K562 (cell line): ENCODE results near the gene EIF1B. TPM values are rescaled to one million over a fixed set of nuclear protein-coding genes. Genes with fewer than 3 reads are reported as not detected.

ENCODE experiments used
- ATF4 ChIP-seq: fragments of 450-650 bp; formaldehyde crosslinking; IDR thresholded peaks from 2 replicates; pipeline ENCODE4 v1.4.0; 2022; ENCODE audit warnings: mild to moderate bottlenecking, moderate library complexity
- BRD4 ChIP-seq: fragments of 200-600 bp; sonication (generic); IDR thresholded peaks from 2 replicates; pipeline ENCODE4 v1.6.1; 2017; ENCODE audit warnings: inconsistent platforms
- CBFA2T3 ChIP-seq: fragments of 450-650 bp; IDR thresholded peaks from 2 replicates; pipeline ENCODE4 v1.6.1; 2017
- CCAR2 ChIP-seq: fragments of 200-400 bp; formaldehyde crosslinking; IDR thresholded peaks from 2 replicates; pipeline ENCODE4 v1.6.1; 2017; ENCODE audit warnings: mild to moderate bottlenecking, low read depth, low read length
- CHD1 ChIP-seq: fragments of 200-600 bp; sonication (generic); IDR thresholded peaks from one replicate; pipeline ENCODE4 v1.6.1; 2012; ENCODE audit warnings: mild to moderate bottlenecking, moderate library complexity, low read length, inconsistent platforms
- CTBP1 ChIP-seq: fragments of 450-650 bp; IDR thresholded peaks from 2 replicates; pipeline ENCODE4 v1.6.1; 2016; ENCODE audit warnings: borderline replicate concordance
- CXXC5 ChIP-seq: fragments of 250-450 bp; sonication (Bioruptor Pico); IDR thresholded peaks from 2 replicates; pipeline ENCODE4 v1.8.0; 2022; ENCODE audit warnings: inconsistent platforms, mild to moderate bottlenecking, moderate library complexity
- DIDO1 ChIP-seq: fragments of 450-650 bp; IDR thresholded peaks from 2 replicates; pipeline ENCODE4 v1.6.1; 2016; ENCODE audit warnings: low read depth, missing biosample characterization, missing genetic modification characterization
- EP300 ChIP-seq: IDR thresholded peaks from 2 replicates; pipeline ENCODE4 v1.6.1; 2012; ENCODE audit warnings: low read length, improper control_type of control experiment
- FOXM1 ChIP-seq, 2 experiments: fragments of 450-650 bp in 1 of 2; sonication (generic) in 1 of 2; formaldehyde crosslinking in 1 of 2; IDR thresholded peaks; 2 replicates each; pipeline versions ENCODE4 v1.6.1 to v1.9.0; 2017 to 2022; ENCODE audit warnings: low read depth in 2 of 2, mild to moderate bottlenecking in 2 of 2, missing genetic modification reagents in 1 of 2, moderate library complexity in 1 of 2
- HDAC6 ChIP-seq: IDR thresholded peaks from 2 replicates; pipeline ENCODE4 v1.6.1; 2012; ENCODE audit warnings: low read depth, mild to moderate bottlenecking, control low read depth, inconsistent platforms, low read length, moderate library complexity
- HES1 ChIP-seq: fragments of 450-650 bp; IDR thresholded peaks from 2 replicates; pipeline ENCODE4 v1.6.1; 2016; ENCODE audit warnings: low read depth, mild to moderate bottlenecking, moderate library complexity
- LARP7 ChIP-seq: fragments of 450-650 bp; IDR thresholded peaks from 2 replicates; pipeline ENCODE4 v1.6.1; 2016
- MAX ChIP-seq: sonication (generic); formaldehyde crosslinking; IDR thresholded peaks from 2 replicates; pipeline ENCODE4 v1.9.0; 2022; ENCODE audit warnings: mild to moderate bottlenecking, missing genetic modification reagents
- MIER1 ChIP-seq: fragments of 450-650 bp; IDR thresholded peaks from 2 replicates; pipeline ENCODE4 v1.6.1; 2016; ENCODE audit warnings: antibody characterized with exemption, mild to moderate bottlenecking, low read depth
- PML ChIP-seq: IDR thresholded peaks from 2 replicates; pipeline ENCODE4 v1.6.1; 2012; ENCODE audit warnings: low read length, inconsistent platforms
- RBM14 ChIP-seq: fragments of 200-400 bp; formaldehyde crosslinking; IDR thresholded peaks from 2 replicates; pipeline ENCODE4 v1.6.1; 2018; ENCODE audit warnings: low read depth, mild to moderate bottlenecking, low read length, moderate library complexity, borderline replicate concordance; ENCODE audit not compliant: insufficient read depth
- RFX1 ChIP-seq: fragments of 450-650 bp; IDR thresholded peaks from 2 replicates; pipeline ENCODE4 v1.6.1; 2016; ENCODE audit warnings: mild to moderate bottlenecking, moderate library complexity
- TAF7 ChIP-seq: fragments of 450-650 bp; IDR thresholded peaks from 2 replicates; pipeline ENCODE4 v1.6.1; 2016; ENCODE audit warnings: missing genetic modification characterization, missing compliant biosample characterization
- TAF9B ChIP-seq: fragments of 450-650 bp; IDR thresholded peaks from 2 replicates; pipeline ENCODE4 v1.6.1; 2018; ENCODE audit warnings: mild to moderate bottlenecking; ENCODE audit not compliant: partially characterized antibody
- TCFL5 ChIP-seq: fragments of 250-450 bp; sonication (Bioruptor Pico); conservative IDR thresholded peaks from 2 replicates; pipeline ENCODE4 v1.6.1; 2021; ENCODE audit warnings: mild to moderate bottlenecking, moderate library complexity, matching md5 sums
- TEAD4 ChIP-seq, 2 experiments: sonication (generic) in 1 of 2; formaldehyde crosslinking in 1 of 2; IDR thresholded peaks; 2 replicates each; pipeline versions ENCODE4 v1.6.1 to v1.8.0; 2012 to 2022; ENCODE audit warnings: borderline replicate concordance in 1 of 2, inconsistent platforms in 1 of 2, low read length in 1 of 2, mild to moderate bottlenecking in 1 of 2, missing genetic modification reagents in 1 of 2
- XRCC3 ChIP-seq: fragments of 450-650 bp; IDR thresholded peaks from 2 replicates; pipeline ENCODE4 v1.6.1; 2017; ENCODE audit warnings: mild to moderate bottlenecking, moderate library complexity
- ZNF175 ChIP-seq: fragments of 200-800 bp; sonication (Bioruptor generic); IDR thresholded peaks from 2 replicates; pipeline ENCODE4 v1.6.1; 2016; ENCODE audit warnings: low read depth, mild to moderate bottlenecking, missing genetic modification characterization, missing compliant biosample characterization
- ZNF280B ChIP-seq: fragments of 250-450 bp; sonication (Bioruptor Pico); IDR thresholded peaks from 2 replicates; pipeline ENCODE4 v1.5.1; 2021; ENCODE audit warnings: mild to moderate bottlenecking
- ZNF384 ChIP-seq: IDR thresholded peaks from 2 replicates; pipeline ENCODE4 v1.6.1; 2012; ENCODE audit warnings: low read depth, low read length, improper control_type of control experiment
- ZNF707 ChIP-seq: fragments of 250-450 bp; sonication (Bioruptor Pico); conservative IDR thresholded peaks from 2 replicates; pipeline ENCODE4 v1.8.0; 2022; ENCODE audit warnings: inconsistent platforms, mild to moderate bottlenecking, moderate library complexity
- ZNF717 ChIP-seq: fragments of 250-450 bp; sonication (Bioruptor Pico); IDR thresholded peaks from 2 replicates; pipeline ENCODE4 v1.5.0; 2021
- polyA plus RNA-seq, 8 experiments: library from polyadenylated mRNA; depleted of rRNA in 4 of 8; stranded (reverse) in 5 of 8; unstranded in 3 of 8; fragments of >200 nt; fragmentation: Nextera tagmentation in 2 of 8; fragmentation: Illumina TruSeq in 1 of 8; extraction: Ambion mirVana in 2 of 8; extraction: Trizol in 1 of 8; gene quantifications; 2 replicates each; pipeline versions ENCODE4 v1.2.1 to v1.2.3, GENCODE V29; 2011 to 2014; ENCODE audit warnings: inconsistent platforms in 1 of 8, missing spikeins in 1 of 8
- total RNA-seq, 7 experiments: library from RNA; depleted of rRNA in 6 of 7; stranded (reverse); fragments of >200 nt in 6 of 7; fragmentation: Illumina TruSeq in 2 of 7; extraction: Trizol in 2 of 7; gene quantifications; 2 replicates each; pipeline versions ENCODE4 v1.2.1 to v1.2.3, GENCODE V29; 2011 to 2021; ENCODE audit warnings: low replicate concordance in 1 of 7

Gene EIF1B
- total and polyA plus RNA-seq, 9 of the 15 experiments (the other 6 are each of a cell fraction or from before 2014, with no cell fraction given): 18.1 to 184 (median 78.9) TPM

GRCh38 chr3:40336511-40337135, 27.1 kb downstream of the EIF1B start (continued):
- TF ChIP-seq ATF4 (no peak), MAX (CRISPR knock-in tag) (no peak), LARP7 (no peak), ZNF280B (CRISPR knock-in tag) (no peak), CCAR2 (no peak), TAF9B (peak; percentile 63), CBFA2T3 (peak; percentile 61), ZNF384 (no peak), EP300 (0 out of 2 replicates have a peak, but pooled peaks have one; percentile 47), HES1 (0 out of 2 replicates have a peak, but pooled peaks have one; percentile 46), XRCC3 (no peak), ZNF707 (CRISPR knock-in tag) (no peak), TCFL5 (CRISPR knock-in tag) (no peak), ZNF175 (CRISPR knock-in tag) (peak; percentile 51; the same call in 1 of the 2 replicates), TAF7 (tag) (no peak), RBM14 (no peak), ZNF717 (no peak), CXXC5 (CRISPR knock-in tag) (peak; percentile 13; the same call in 1 of the 2 replicates), RFX1 (no peak), MIER1 (no peak), DIDO1 (0 out of 2 replicates have a peak, but pooled peaks have one; percentile 68), CTBP1 (peak; percentile 56; the same call in 1 of the 2 replicates), HDAC6 (no peak), CHD1 (no peak), PML (no peak; the same call in 1 of the 2 replicates), TEAD4 (IDR thresholded peaks at IDR 0.05; ENCODE audit: low read length) (peak; percentile 73), TEAD4 (CRISPR knock-in tag; IDR thresholded peaks at IDR 0.05; ENCODE audit: borderline replicate concordance) (no peak), BRD4 (no peak), FOXM1 (IDR thresholded peaks at IDR 0.05; ENCODE audit: low read depth) (no peak), FOXM1 (CRISPR knock-in tag; IDR thresholded peaks at IDR 0.05; ENCODE audit: low read depth) (no peak)
